HG03280 (cell line): ENCODE data around the gene SPOCK1.
"Not testable (repeated sequence)": the region's sequence is repeated elsewhere in the genome, so short reads cannot be mapped to it uniquely, and the experiment has no call there.

ENCODE experiments used
- ATAC-seq: cut with Tn5 transposase; IDR thresholded peaks from one replicate; pipeline ENCODE4 v1.9.1; 2021; ENCODE audit warnings: mild to moderate bottlenecking, moderate library complexity; ENCODE audit not compliant: unreplicated experiment

The SPOCK1 gene

GRCh38 chr5:137399911-137400310 lies 99.2 kb downstream of the SPOCK1 start:
- ATAC-seq, result no peak

- ATAC-seq, result no peak
These were observed 100.4 kb downstream of the SPOCK1 start for GRCh38 chr5:137398751-137399150.

GRCh38 chr5:137398154-137398553 lies 101.0 kb downstream of the SPOCK1 start:
- ATAC-seq, result no peak

GRCh38 chr5:137395011-137395755 lies 103.9 kb downstream of the SPOCK1 start:
- ATAC-seq, result no peak

- no peak for ATAC-seq
These were observed 104.7 kb downstream of the SPOCK1 start for GRCh38 chr5:137394380-137394779.

GRCh38 chr5:137393196-137393993 lies 105.7 kb downstream of the SPOCK1 start:
- no peak for ATAC-seq

GRCh38 chr5:137392261-137392660 lies 106.9 kb downstream of the SPOCK1 start:
- ATAC-seq, result no peak

- ATAC-seq, result not testable (repeated sequence)
These were observed 108.1 kb downstream of the SPOCK1 start for GRCh38 chr5:137391044-137391443.

GRCh38 chr5:137389042-137389441 lies 110.1 kb downstream of the SPOCK1 start:
- no peak for ATAC-seq

GRCh38 chr5:137385064-137385463 lies 114.1 kb downstream of the SPOCK1 start:
- ATAC-seq, result no peak

GRCh38 chr5:137383909-137384308 lies 115.2 kb downstream of the SPOCK1 start:
- no peak for ATAC-seq

GRCh38 chr5:137381555-137381954 lies 117.6 kb downstream of the SPOCK1 start:
- ATAC-seq, result no peak

- ATAC-seq, result no peak
These were observed 119.4 kb downstream of the SPOCK1 start for GRCh38 chr5:137379555-137380286.

- no peak for ATAC-seq
These were observed 123.2 kb downstream of the SPOCK1 start for GRCh38 chr5:137375741-137376526.

GRCh38 chr5:137374110-137374714 lies 124.9 kb downstream of the SPOCK1 start:
- no peak for ATAC-seq

- ATAC-seq, result no peak
These were observed 126.4 kb downstream of the SPOCK1 start for GRCh38 chr5:137372773-137373160.

- ATAC-seq, result no peak
These were observed 126.9 kb downstream of the SPOCK1 start for GRCh38 chr5:137372016-137372772.

- ATAC-seq, result no peak
These were observed 128.7 kb downstream of the SPOCK1 start for GRCh38 chr5:137370096-137371071.
